Measurements from ENCODE around the gene TOX4. TPM values are rescaled to one million over a fixed set of nuclear protein-coding genes. Genes with fewer than 3 reads are reported as not detected.

Gene TOX4
- total RNA-seq, result 59.7 and 64.3 TPM in 2 replicates
- long read RNA-seq, full-length matches to known transcripts, result 26 of 48 reads
- long read RNA-seq, partial matches to known transcripts, result 15 of 48 reads
- long read RNA-seq, other reads (novel, unspliced or antisense), result 7 of 48 reads

DNA sequence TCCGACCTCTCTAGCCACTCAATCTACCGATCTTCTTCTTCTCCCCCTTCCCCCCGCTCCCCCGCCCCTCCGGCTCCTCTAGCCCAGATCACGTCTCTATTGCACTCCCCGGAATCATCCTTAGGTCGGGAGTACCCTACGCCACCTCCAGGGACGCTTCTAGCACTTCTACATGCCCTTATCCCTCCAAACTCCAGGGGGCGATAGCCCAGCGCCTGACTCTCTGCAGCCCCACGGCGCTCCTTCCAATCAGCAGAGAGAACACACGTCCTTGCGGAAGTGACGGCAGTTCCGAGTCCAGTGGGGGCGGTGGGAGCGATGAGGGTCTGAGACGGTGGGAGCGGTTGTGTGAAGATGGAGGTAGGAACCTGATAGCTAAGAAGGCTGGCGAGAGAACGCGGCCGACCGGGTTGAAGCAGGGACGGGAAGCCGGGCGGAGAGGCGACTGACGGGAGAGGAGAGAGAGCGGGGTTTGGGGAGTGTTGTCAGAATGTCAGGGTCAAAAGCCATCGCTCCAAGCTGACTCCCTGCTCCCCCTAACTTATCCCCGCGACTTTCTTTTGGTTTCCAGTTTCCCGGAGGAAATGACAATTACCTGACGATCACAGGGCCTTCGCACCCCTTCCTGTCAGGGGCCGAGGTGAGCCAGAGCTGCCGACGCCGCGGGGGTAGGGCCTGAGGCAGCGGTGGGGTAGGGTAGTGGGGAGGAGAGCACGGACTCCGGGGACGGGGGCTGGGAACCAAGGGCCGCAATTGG, at the start of gene TOX4, which contains the start of gene RAB2B:
TOX4 (plus strand) TSS at position 271 of the 757 bp plus-strand sequence; CDS start at position 355, 84 bp downstream.
RAB2B (minus strand) TSS at position 35 of the 757 bp plus-strand sequence. CDS start 87 bp downstream, outside the sequence.
- peaks cover 29% of the 10 kb centered on the region for H3K4me1 Mint-ChIP-seq
- H3K9me3 Mint-ChIP-seq, result no peaks in the 10 kb centered on the region
- peak within 1 kb of the TSS; percentile 91 for H3K27ac Mint-ChIP-seq (ENCODE audit: unreplicated experiment)
- peak within 1 kb of the TSS; percentile 98 for H3K4me3 Mint-ChIP-seq
- no peaks in the 10 kb centered on the region for H3K27me3 Mint-ChIP-seq (ENCODE audit: low read depth)
- peak; percentile 92 for DNase-seq (ENCODE audit: low read depth, low spot score)
- H3K36me3 Mint-ChIP-seq (ENCODE audit: low read depth), result peaks cover 2% of the 10 kb centered on the region
- TF ChIP-seq, protein P1, sequence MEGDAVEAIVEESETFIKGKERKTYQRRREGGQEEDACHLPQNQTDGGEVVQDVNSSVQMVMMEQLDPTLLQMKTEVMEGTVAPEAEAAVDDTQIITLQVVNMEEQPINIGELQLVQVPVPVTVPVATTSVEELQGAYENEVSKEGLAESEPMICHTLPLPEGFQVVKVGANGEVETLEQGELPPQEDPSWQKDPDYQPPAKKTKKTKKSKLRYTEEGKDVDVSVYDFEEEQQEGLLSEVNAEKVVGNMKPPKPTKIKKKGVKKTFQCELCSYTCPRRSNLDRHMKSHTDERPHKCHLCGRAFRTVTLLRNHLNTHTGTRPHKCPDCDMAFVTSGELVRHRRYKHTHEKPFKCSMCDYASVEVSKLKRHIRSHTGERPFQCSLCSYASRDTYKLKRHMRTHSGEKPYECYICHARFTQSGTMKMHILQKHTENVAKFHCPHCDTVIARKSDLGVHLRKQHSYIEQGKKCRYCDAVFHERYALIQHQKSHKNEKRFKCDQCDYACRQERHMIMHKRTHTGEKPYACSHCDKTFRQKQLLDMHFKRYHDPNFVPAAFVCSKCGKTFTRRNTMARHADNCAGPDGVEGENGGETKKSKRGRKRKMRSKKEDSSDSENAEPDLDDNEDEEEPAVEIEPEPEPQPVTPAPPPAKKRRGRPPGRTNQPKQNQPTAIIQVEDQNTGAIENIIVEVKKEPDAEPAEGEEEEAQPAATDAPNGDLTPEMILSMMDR (conservative IDR thresholded peaks at IDR 0.05), result peak; percentile 93

DNA sequence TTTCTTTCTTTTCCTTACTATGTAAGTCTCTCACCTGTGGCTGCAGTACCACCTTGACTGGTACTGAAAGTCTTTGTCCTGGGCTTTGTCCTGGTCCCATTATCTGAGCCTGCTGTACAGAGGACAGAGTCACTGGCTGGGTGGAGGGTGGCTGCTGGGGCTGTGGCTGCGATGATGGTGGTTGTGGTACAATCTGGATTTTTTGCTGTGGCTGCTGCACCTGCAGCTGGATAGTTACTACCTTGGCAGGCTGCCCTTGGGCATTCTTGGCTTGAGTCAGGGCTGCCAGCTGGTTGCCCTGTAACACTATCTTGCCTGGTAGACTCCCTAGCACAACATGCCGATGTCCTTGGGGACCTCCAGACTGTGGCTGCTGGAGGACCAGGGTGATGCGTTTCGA, 48.1 kb upstream of the TOX4 start:
- H3K9me3 Mint-ChIP-seq, result no peaks in the 10 kb centered on the region
- no peaks in the 10 kb centered on the region for H3K27me3 Mint-ChIP-seq (ENCODE audit: low read depth)
- peak overlapping the region; percentile 19 for H3K27ac Mint-ChIP-seq (ENCODE audit: unreplicated experiment)
- H3K36me3 Mint-ChIP-seq (ENCODE audit: low read depth), result peaks cover 27% of the 10 kb centered on the region
- DNase-seq (ENCODE audit: low read depth, low spot score), result no peak
- TF ChIP-seq, protein P1 (conservative IDR thresholded peaks at IDR 0.05), result no peak
- H3K4me3 Mint-ChIP-seq, result no peak overlapping the region
- H3K4me1 Mint-ChIP-seq, result no peaks in the 10 kb centered on the region

DNA sequence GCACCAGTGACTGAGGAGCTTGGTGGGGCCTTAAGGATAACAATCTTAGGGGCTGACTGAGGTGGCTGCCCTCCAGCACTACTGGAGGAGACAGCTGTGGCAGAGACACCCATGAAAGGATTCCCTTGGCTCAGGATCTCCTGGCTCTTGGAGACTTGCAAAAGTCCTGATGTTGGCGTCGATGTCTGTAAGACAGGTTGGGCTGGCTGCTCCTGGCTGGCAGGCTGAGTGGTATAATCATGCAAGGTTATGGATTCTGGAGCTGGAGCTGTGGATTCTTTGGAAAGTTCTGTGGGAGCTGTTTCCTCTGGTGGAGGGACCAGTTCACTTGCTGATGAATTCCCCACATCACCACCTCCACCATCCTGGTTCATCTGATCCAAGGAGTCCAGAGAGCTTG, 45.9 kb upstream of the TOX4 start:
- no peak overlapping the region for H3K27ac Mint-ChIP-seq (ENCODE audit: unreplicated experiment)
- H3K36me3 Mint-ChIP-seq (ENCODE audit: low read depth), result peaks cover 25% of the 10 kb centered on the region
- TF ChIP-seq, protein P1 (conservative IDR thresholded peaks at IDR 0.05), result no peak
- no peak for DNase-seq (ENCODE audit: low read depth, low spot score)
- H3K27me3 Mint-ChIP-seq (ENCODE audit: low read depth), result no peaks in the 10 kb centered on the region
- peaks cover 20% of the 10 kb centered on the region for H3K4me1 Mint-ChIP-seq
- H3K4me3 Mint-ChIP-seq, result no peak overlapping the region
- no peaks in the 10 kb centered on the region for H3K9me3 Mint-ChIP-seq

DNA sequence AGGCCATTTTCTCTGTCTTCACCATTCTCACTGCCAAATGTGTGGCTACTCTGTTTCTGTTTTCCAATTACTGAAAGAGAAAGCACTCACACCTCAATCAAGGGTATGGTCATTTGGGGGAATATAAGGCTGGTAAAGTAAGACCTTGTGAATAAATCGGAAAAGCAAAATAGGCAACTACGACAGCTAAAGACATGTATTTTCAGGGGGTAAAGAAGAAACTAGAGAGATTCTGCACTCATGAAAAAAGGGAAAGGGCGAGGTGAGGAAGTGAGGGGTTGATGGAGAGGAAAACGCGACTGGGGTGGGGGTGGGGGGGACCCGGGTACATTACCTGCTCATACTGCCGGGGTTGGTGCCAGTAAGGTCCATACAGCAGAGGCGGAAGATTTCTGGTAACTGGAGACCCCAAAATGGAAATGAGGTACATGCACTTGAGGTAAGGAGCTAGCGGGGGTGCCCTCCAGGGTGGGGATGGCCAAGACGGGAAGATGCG, 40.4 kb upstream of the TOX4 start:
- no peak for DNase-seq (ENCODE audit: low read depth, low spot score)
- Mint-ChIP-seq H3K27me3 (ENCODE audit: low read depth) (no peaks in the 10 kb centered on the region), H3K9me3 (no peaks in the 10 kb centered on the region), H3K4me1 (peaks cover 46% of the 10 kb centered on the region), H3K27ac (ENCODE audit: unreplicated experiment) (peak overlapping the region; percentile 79), H3K4me3 (peak overlapping the region; percentile 98), H3K36me3 (ENCODE audit: low read depth) (peaks cover 9% of the 10 kb centered on the region)
- TF ChIP-seq, protein P1 (conservative IDR thresholded peaks at IDR 0.05), result no peak

DNA sequence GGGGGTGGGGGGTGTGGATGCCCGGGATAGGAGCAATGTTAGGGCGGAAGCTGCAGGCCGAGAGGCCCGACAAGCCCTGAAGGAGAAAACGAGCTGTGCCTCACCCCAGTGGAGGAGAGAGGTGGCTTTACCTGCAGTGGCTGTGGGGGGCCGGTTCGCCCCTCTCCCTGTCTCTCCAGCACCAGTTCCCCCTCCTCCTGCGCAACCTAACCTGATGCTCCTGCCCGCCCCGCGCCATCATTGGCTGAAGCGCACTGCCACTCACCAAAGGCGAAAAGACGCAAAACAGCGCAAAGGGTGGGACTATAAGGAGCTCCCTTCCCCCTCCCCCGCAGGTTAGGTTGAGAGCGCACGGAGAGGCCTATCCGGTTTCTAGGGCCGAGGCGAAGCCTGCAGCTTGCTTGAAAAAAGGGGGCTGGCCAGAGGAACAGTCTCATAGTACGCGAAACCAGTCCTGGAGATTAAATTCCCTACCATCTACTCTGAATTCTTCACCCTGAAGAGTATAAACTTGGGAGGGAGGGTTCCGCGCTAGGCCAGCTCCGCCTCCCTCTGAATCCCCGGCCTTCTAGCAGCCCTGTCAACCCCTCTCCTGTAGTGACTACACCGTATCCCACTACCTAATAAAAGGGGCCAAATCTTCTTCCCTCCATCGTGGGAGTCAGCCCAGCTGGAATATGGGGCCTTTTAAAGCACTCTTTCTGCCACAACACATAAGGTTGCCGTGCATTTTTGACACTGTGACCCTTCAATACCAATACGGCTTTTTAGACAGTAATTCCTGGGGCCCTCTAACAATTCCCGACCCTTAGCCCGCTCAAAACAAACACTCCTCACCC, 39.7 kb upstream of the TOX4 start:
- H3K9me3 Mint-ChIP-seq, result no peaks in the 10 kb centered on the region
- H3K27me3 Mint-ChIP-seq (ENCODE audit: low read depth), result no peaks in the 10 kb centered on the region
- H3K4me3 Mint-ChIP-seq, result peak overlapping the region; percentile 98
- peak; percentile 100 for DNase-seq (ENCODE audit: low read depth, low spot score)
- TF ChIP-seq, protein P1 (conservative IDR thresholded peaks at IDR 0.05), result no peak
- peaks cover 50% of the 10 kb centered on the region for H3K4me1 Mint-ChIP-seq
- peak overlapping the region; percentile 90 for H3K27ac Mint-ChIP-seq (ENCODE audit: unreplicated experiment)
- H3K36me3 Mint-ChIP-seq (ENCODE audit: low read depth), result peaks cover 9% of the 10 kb centered on the region
